Activated CD4-positive, alpha-beta T cell treated with anti-CD3 and anti-CD28 coated beads, Interleukin-2, amount 50 U/mL, for 48 hours (primary cell): ENCODE measurements around the gene SLC25A30.
A peak's percentile ranks its signal among the peaks of the same experiment; 100 is the strongest.

Experiments
- DNase-seq, 2 experiments: peaks; one replicate each; pipeline ENCODE4 v3.0.0-alpha.2; 2020

SLC25A30 gene

GRCh38 chr13:45417790-45418534 is at the start of gene SLC25A30:
Gene SLC25A30, minus strand, starts transcription at chr13:45418373. Its CDS starts 6,948 bp downstream, at chr13:45411425.
- peak; percentile 93 to 95 for DNase-seq

GRCh38 chr13:45466359-45466758 is 48.2 kb upstream of the SLC25A30 start:
- no peak for DNase-seq

- DNase-seq: peak; percentile 94 to 96
Observed at GRCh38 chr13:45464687-45465453, 46.7 kb upstream of the SLC25A30 start, which contains the start of gene COG3. Gene COG3, plus strand, starts transcription at chr13:45464939. Its CDS starts 98 bp downstream, at chr13:45465037.

GRCh38 chr13:45464141-45464686 is 46.0 kb upstream of the SLC25A30 start:
- no peak for DNase-seq

GRCh38 chr13:45456196-45456972 is 38.2 kb upstream of the SLC25A30 start:
- DNase-seq: no peak

- no peak for DNase-seq
Observed at GRCh38 chr13:45454204-45454603, 36.0 kb upstream of the SLC25A30 start.

- no peak for DNase-seq
Observed at GRCh38 chr13:45451282-45451681, 33.1 kb upstream of the SLC25A30 start.

GRCh38 chr13:45448965-45449559 is 30.9 kb upstream of the SLC25A30 start:
- no peak for DNase-seq

- no peak for DNase-seq
Observed at GRCh38 chr13:45447050-45447661, 29.0 kb upstream of the SLC25A30 start.

GRCh38 chr13:45446181-45446580 is 28.0 kb upstream of the SLC25A30 start:
- no peak for DNase-seq

- no peak for DNase-seq
Observed at GRCh38 chr13:45445053-45445452, 26.9 kb upstream of the SLC25A30 start.

GRCh38 chr13:45441633-45442032 is 23.5 kb upstream of the SLC25A30 start:
- peak in 1 of 2 experiments; percentile 9 for DNase-seq

- no peak for DNase-seq
Observed at GRCh38 chr13:45439781-45440462, 21.7 kb upstream of the SLC25A30 start.

- no peak for DNase-seq
Observed at GRCh38 chr13:45439008-45439407, 20.8 kb upstream of the SLC25A30 start.

GRCh38 chr13:45437947-45438346 is 19.8 kb upstream of the SLC25A30 start:
- no peak for DNase-seq

GRCh38 chr13:45436953-45437352 is 18.8 kb upstream of the SLC25A30 start:
- no peak for DNase-seq

- no peak for DNase-seq
Observed at GRCh38 chr13:45436332-45436731, 18.2 kb upstream of the SLC25A30 start.

- DNase-seq: no peak
Observed at GRCh38 chr13:45434556-45435371, 16.6 kb upstream of the SLC25A30 start.

GRCh38 chr13:45433381-45433790 is 15.2 kb upstream of the SLC25A30 start:
- no peak for DNase-seq

GRCh38 chr13:45432737-45433380 is 14.7 kb upstream of the SLC25A30 start:
- no peak for DNase-seq
